GM23248 (cell line): ENCODE data around the gene BSPRY. TPM values are rescaled to one million over a fixed set of nuclear protein-coding genes. Genes with fewer than 3 reads are reported as not detected.

Source experiments
- DNase-seq: peaks from one replicate; pipeline ENCODE4 v3.0.0-alpha.2; 2015
- H2AFZ ChIP-seq: fragments of 200-600 bp; sonication (generic); 2 replicates; pipeline ENCODE4 v1.6.1; 2016; ENCODE audit warnings: antibody characterized with exemption
- H3F3A ChIP-seq: fragments of 200-600 bp; sonication (generic); 2 replicates; pipeline ENCODE4 v1.6.1; 2016; ENCODE audit warnings: mild to moderate bottlenecking, antibody characterized with exemption, mixed run types; ENCODE audit not compliant: insufficient read depth
- H3K27ac ChIP-seq: fragments of 200-600 bp; sonication (generic); 2 replicates; pipeline ENCODE4 v1.5.1; 2016; ENCODE audit warnings: mild to moderate bottlenecking
- H3K27me3 ChIP-seq: fragments of 200-600 bp; sonication (generic); replicated peaks from 2 replicates; pipeline ENCODE4 v1.6.1; 2016; ENCODE audit warnings: mild to moderate bottlenecking; ENCODE audit not compliant: insufficient read depth
- H3K36me3 ChIP-seq: fragments of 200-600 bp; sonication (generic); 2 replicates; pipeline ENCODE4 v1.6.1; 2016; ENCODE audit warnings: low read depth, mild to moderate bottlenecking
- H3K4me1 ChIP-seq: fragments of 200-600 bp; sonication (generic); 2 replicates; pipeline ENCODE4 v1.6.1; 2016; ENCODE audit warnings: mild to moderate bottlenecking; ENCODE audit not compliant: insufficient read depth
- H3K4me2 ChIP-seq: fragments of 200-600 bp; sonication (generic); one replicate; pipeline ENCODE4 v1.6.1; 2016; ENCODE audit warnings: mild to moderate bottlenecking; ENCODE audit not compliant: unreplicated experiment
- H3K4me3 ChIP-seq: fragments of 200-600 bp; sonication (generic); 2 replicates; pipeline ENCODE4 v1.5.1; 2016; ENCODE audit warnings: mild to moderate bottlenecking
- H3K79me2 ChIP-seq: fragments of 200-600 bp; sonication (generic); 2 replicates; pipeline ENCODE4 v1.6.1; 2016; ENCODE audit warnings: mild to moderate bottlenecking; ENCODE audit not compliant: insufficient read depth
- H3K9ac ChIP-seq: fragments of 200-600 bp; sonication (generic); 2 replicates; pipeline ENCODE4 v1.6.1; 2016; ENCODE audit warnings: mild to moderate bottlenecking
- H3K9me2 ChIP-seq: fragments of 200-600 bp; sonication (generic); 2 replicates; pipeline ENCODE4 v1.6.1; 2016; ENCODE audit warnings: mixed run types, mild to moderate bottlenecking, moderate library complexity; ENCODE audit not compliant: insufficient read depth
- H3K9me3 ChIP-seq: fragments of 200-600 bp; sonication (generic); one replicate; pipeline ENCODE4 v1.6.1; 2017; ENCODE audit warnings: low read depth
- H4K20me1 ChIP-seq: fragments of 200-600 bp; sonication (generic); 2 replicates; pipeline ENCODE4 v1.6.0; 2016; ENCODE audit not compliant: insufficient read depth
- EZH2 ChIP-seq: fragments of 200-600 bp; sonication (generic); IDR thresholded peaks from 2 replicates; pipeline ENCODE4 v1.6.1; 2018; ENCODE audit warnings: antibody characterized with exemption, mild to moderate bottlenecking; ENCODE audit not compliant: insufficient read depth, poor library complexity, severe bottlenecking
- EZH2phosphoT487 ChIP-seq: fragments of 200-600 bp; sonication (generic); IDR thresholded peaks from 2 replicates; pipeline ENCODE4 v1.6.1; 2018; ENCODE audit warnings: antibody characterized with exemption, moderate library complexity, mild to moderate bottlenecking, low read depth; ENCODE audit not compliant: insufficient read depth
- WGBS, 2 experiments: methylation state at CpG; one replicate each; pipeline ENCODE4 v1.1.6; 2015 to 2017; ENCODE audit warnings: low lambda C conversion rate in 2 of 2, low coverage in 1 of 2; ENCODE audit errors: missing lambda C conversion rate in 2 of 2; 5-methylcytosine and 5-hydroxymethylcytosine counted together
- in situ Hi-C: fragments of 300-500 bp; cut with MboI; formaldehyde crosslinking; loops from 2 replicates; pipeline ENCODE4 v1.15.0; 2020
- polyA plus RNA-seq: library from polyadenylated mRNA; unstranded; fragments of >200 nt; fragmentation: Nextera tagmentation; extraction: Ambion mirVana; gene quantifications from 2 replicates; pipeline ENCODE4 v1.2.1, GENCODE V29; 2016
- total RNA-seq: library from RNA; depleted of rRNA; stranded (reverse); fragments of >200 nt; shearing (Covaris generic); gene quantifications from 2 replicates; pipeline ENCODE4 v1.2.3, GENCODE V29; 2014

Gene BSPRY
- total and polyA plus RNA-seq, 2 experiments from 2014 or later, result not detected

DNA sequence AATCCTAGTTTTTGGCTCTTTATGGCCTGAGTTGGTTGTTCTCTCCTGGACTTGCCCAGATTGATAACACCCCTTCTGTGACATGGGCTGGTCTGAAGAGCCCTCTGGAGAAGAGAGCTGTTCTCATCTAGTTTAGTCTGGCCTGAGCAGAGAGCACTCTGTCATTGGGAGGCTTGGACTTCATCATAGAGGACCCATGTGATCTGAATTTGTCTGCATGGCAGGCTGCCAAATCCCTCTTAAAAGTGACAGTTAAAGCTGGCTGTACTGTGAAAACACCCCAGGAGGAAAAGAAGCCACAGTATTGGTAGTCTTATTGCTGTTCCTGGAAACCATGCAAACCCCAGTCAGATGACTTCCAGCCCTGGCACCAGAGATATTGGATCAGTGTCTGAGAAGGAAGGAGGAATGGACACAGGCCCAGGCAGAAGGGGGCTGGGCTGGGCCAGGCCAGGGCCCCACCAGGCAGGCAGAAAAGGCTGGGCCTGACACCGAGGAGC is 5.6 kb upstream of the BSPRY start:
- peaks cover 10% of the 10 kb centered on the region; the same call in 1 of the 2 replicates for H3K27me3 ChIP-seq
- H4K20me1 ChIP-seq, result no peaks in the 10 kb centered on the region
- H3K27ac ChIP-seq, result no peak overlapping the region
- no peak overlapping the region for H3K9ac ChIP-seq
- 0 out of 2 replicates have a peak, but pooled peaks cover 5% of the 10 kb centered on the region for H3K79me2 ChIP-seq
- H2AFZ ChIP-seq, result peak overlapping the region; percentile 36; the same call in 1 of the 2 replicates
- peaks cover 8% of the 10 kb centered on the region for H3K4me1 ChIP-seq
- H3K9me3 ChIP-seq, result no peaks in the 10 kb centered on the region
- in situ Hi-C loops, result no loop called here
- H3K9me2 ChIP-seq, result no peaks in the 10 kb centered on the region
- no peaks in the 10 kb centered on the region for H3F3A ChIP-seq
- 5 to 17% methylated on average over 1 of the region's 1 CpG for WGBS, 2 experiments
- TF ChIP-seq EZH2 (no peak), EZH2phosphoT487 (no peak)
- H3K4me3 ChIP-seq, result no peak overlapping the region
- no peak overlapping the region for H3K4me2 ChIP-seq
- no peaks in the 10 kb centered on the region for H3K36me3 ChIP-seq
- peak; percentile 42 for DNase-seq

DNA sequence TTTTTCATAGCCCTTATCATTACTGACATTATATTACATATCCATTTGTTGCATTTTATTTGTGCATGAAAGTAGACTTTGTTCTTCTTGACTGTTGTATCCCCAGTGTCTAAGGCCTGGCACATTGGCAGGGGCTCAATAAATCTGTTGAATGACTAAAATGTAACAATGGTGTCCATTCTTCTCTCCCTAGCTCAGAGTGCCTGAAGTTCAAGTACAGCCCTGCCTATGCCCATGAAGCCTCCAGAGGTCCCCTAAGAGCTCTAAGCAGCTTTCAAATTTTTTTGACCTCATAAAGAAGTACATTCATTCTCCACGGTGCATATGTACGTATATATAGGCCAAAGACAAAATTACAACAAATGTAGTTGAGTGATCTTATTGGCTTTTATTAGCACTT is 4.2 kb upstream of the BSPRY start:
- 11 to 16% methylated on average over 2 of the region's 2 CpGs for WGBS, 2 experiments
- no peak overlapping the region for H3K4me2 ChIP-seq
- TF ChIP-seq EZH2, result no peak
- TF ChIP-seq EZH2phosphoT487, result no peak
- no peaks in the 10 kb centered on the region for H3F3A ChIP-seq
- H3K27me3 ChIP-seq, result peaks cover 24% of the 10 kb centered on the region
- H3K4me1 ChIP-seq, result no peaks in the 10 kb centered on the region
- H4K20me1 ChIP-seq, result no peaks in the 10 kb centered on the region
- in situ Hi-C loops, result no loop called here
- H3K79me2 ChIP-seq, result no peaks in the 10 kb centered on the region
- no peak overlapping the region for H2AFZ ChIP-seq
- no peaks in the 10 kb centered on the region for H3K36me3 ChIP-seq
- H3K27ac ChIP-seq, result no peak overlapping the region
- no peaks in the 10 kb centered on the region for H3K9me2 ChIP-seq
- H3K9me3 ChIP-seq, result no peaks in the 10 kb centered on the region
- H3K9ac ChIP-seq, result no peak overlapping the region
- H3K4me3 ChIP-seq, result no peak overlapping the region
- no peak for DNase-seq

DNA sequence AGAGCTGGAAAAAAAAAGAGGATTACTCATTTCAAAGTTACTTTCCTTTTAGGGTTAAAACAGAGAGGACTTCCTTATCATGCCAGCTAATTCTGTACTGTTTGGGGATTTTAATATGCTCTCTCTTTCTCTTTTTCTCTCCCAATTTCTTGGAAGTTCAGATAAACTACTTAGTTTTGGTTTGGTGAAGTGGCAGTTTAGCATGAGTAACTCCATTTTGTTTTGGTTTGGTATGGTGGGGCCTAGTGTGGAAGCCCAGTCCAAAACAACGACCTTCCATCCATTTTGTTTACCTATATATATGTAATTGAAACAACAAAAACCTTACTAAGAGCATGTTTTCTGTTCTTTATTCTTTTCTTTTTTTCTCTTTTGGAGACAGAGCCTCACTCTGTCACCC is 3.7 kb upstream of the BSPRY start:
- Histone ChIP-seq H3K36me3 (no peaks in the 10 kb centered on the region), H3K9me2 (no peaks in the 10 kb centered on the region), H2AFZ (no peak overlapping the region), H3F3A (no peaks in the 10 kb centered on the region), H3K79me2 (no peaks in the 10 kb centered on the region), H3K4me1 (no peaks in the 10 kb centered on the region), H4K20me1 (no peaks in the 10 kb centered on the region), H3K27me3 (peaks cover 28% of the 10 kb centered on the region), H3K4me2 (no peak overlapping the region), H3K9ac (no peak overlapping the region), H3K9me3 (no peaks in the 10 kb centered on the region), H3K27ac (no peak overlapping the region), H3K4me3 (no peak overlapping the region)
- DNase-seq, result no peak
- WGBS, 2 experiments, result 0 to 4% methylated on average over 1 of the region's 1 CpG
- in situ Hi-C loops, result no loop called here
- TF ChIP-seq EZH2 (no peak), EZH2phosphoT487 (no peak)

DNA sequence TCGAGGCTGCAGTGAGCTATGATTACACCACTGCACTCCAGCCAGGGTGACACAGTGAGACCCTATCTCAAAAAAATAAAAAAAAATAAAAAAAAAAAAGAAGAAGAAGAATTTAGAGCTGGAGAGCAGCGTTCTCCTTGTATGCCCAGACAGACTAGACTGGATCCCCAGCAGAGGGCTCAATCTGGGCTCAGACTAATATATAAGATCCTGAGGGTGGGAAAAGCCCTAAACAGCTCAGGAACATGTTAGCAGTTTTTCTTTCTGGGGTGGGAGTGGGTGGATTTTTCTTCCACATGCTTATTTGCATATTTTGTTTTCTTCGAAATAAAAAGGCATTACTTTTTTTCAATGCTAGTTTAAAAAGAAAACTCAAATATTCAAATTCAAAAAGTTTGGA is 904 bp upstream of the BSPRY start:
- Histone ChIP-seq H3K27ac (no peak overlapping the region), H3K9ac (no peak overlapping the region), H3K4me1 (no peaks in the 10 kb centered on the region), H2AFZ (no peak overlapping the region), H3K79me2 (no peaks in the 10 kb centered on the region), H3K36me3 (no peaks in the 10 kb centered on the region), H4K20me1 (no peaks in the 10 kb centered on the region), H3K27me3 (peaks cover 48% of the 10 kb centered on the region), H3K9me2 (no peaks in the 10 kb centered on the region), H3K9me3 (no peaks in the 10 kb centered on the region), H3F3A (no peaks in the 10 kb centered on the region), H3K4me3 (no peak overlapping the region), H3K4me2 (no peak overlapping the region)
- 93 to 98% methylated on average over 3 of the region's 3 CpGs for WGBS, 2 experiments
- TF ChIP-seq EZH2phosphoT487, result no peak
- TF ChIP-seq EZH2, result no peak
- in situ Hi-C loops, result no loop called here
- DNase-seq, result no peak

DNA sequence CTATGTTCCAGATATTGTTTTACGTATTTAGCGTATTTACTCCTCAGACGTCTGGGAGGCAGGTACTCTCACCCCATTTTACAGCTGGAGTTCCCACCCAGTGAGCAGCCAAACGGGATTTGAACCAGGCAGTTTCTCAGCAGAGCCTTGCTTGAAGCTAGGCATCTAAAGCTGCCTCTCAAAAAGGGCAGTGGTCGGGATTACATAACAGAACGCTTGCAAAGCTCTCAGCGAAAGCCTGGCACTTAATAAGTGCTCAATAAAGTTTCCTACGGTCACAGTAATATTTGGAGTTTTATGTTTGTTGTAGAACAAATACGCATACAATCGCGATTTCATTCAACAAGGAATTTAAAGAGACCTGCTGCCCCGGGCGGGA is 286 bp upstream of the BSPRY start:
- Histone ChIP-seq H3K36me3 (no peaks in the 10 kb centered on the region), H3F3A (no peaks in the 10 kb centered on the region), H3K79me2 (no peaks in the 10 kb centered on the region), H3K27me3 (peaks cover 53% of the 10 kb centered on the region), H3K9me3 (no peaks in the 10 kb centered on the region), H3K4me1 (no peaks in the 10 kb centered on the region), H3K27ac (no peak overlapping the region), H3K9ac (no peak overlapping the region), H2AFZ (no peak overlapping the region), H3K4me3 (no peak overlapping the region), H4K20me1 (no peaks in the 10 kb centered on the region), H3K9me2 (no peaks in the 10 kb centered on the region), H3K4me2 (no peak overlapping the region)
- TF ChIP-seq EZH2, result peak; percentile 75
- TF ChIP-seq EZH2phosphoT487, result no peak
- in situ Hi-C loops, result no loop called here
- WGBS, 2 experiments, result 35 to 36% methylated on average over 13 of the region's 13 CpGs
- no peak for DNase-seq
